ENCODE measurements around the gene PRR33. TPM values are rescaled to one million over a fixed set of nuclear protein-coding genes. Genes with fewer than 3 reads are reported as not detected.
"Not testable (repeated sequence)": the region's sequence is repeated elsewhere in the genome, so short reads cannot be mapped to it uniquely, and the experiment has no call there.

Gene PRR33
- not detected for total RNA-seq
- polyA plus RNA-seq, result not detected

DNA sequence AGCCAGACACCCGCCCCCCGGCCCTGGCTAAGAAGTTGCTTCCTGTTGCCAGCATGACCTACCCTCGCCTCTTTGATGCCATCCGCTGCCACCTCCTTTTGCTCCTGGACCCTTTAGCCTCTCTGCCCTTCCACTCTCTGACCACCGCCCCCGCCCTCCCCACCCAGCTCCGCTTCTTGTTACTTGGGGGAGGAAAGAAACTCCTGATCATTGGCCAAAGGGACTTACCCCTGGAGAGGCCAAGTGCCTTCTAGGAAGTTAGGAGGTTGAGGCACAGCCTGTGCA lies at the start of gene PRR33:
TSS of gene PRR33 (minus strand) at position 65 of the 285 bp plus-strand sequence. CDS start 1,311 bp downstream, outside the sequence.
- no peaks in the 10 kb centered on the region for H3K9me3 ChIP-seq (ENCODE audit: control insufficient read depth in 4 of 4, low read length in 3 of 4)
- H3K4me3 ChIP-seq (ENCODE audit: low read depth in 1 of 3, low read length in 3 of 3), result no peak within 1 kb of the TSS
- H3K4me1 ChIP-seq (ENCODE audit: control insufficient read depth in 4 of 4, insufficient read depth in 4 of 4, low read length in 3 of 4), result peaks cover 0 to 6% (median 0%) of the 10 kb centered on the region in 4 donors
- H3K27me3 ChIP-seq (ENCODE audit: control insufficient read depth in 4 of 4, insufficient read depth in 4 of 4, low read length in 3 of 4), result no peaks in the 10 kb centered on the region
- no peak within 1 kb of the TSS for H3K27ac ChIP-seq (ENCODE audit: low read depth in 1 of 2, low read length in 2 of 2)
- H3K9ac ChIP-seq (ENCODE audit: low read depth in 1 of 2, low read length in 2 of 2), result no peak within 1 kb of the TSS
- H3K36me3 ChIP-seq (ENCODE audit: control insufficient read depth in 4 of 4, insufficient read depth in 3 of 4, low read depth in 1 of 4, low read length in 3 of 4), result no peaks in the 10 kb centered on the region
- WGBS, result 84% methylated on average over 7 of the region's 7 CpGs
- TF ChIP-seq EGR1 (IDR thresholded peaks at IDR 0.05; ENCODE audit: low read depth in 2 of 2), result no peak
- TF ChIP-seq RXRA (IDR thresholded peaks at IDR 0.05), result no peak
- no peak for TF ChIP-seq FOXA2 (IDR thresholded peaks at IDR 0.05)
- DNase-seq (ENCODE audit: low spot score), result no peak

DNA sequence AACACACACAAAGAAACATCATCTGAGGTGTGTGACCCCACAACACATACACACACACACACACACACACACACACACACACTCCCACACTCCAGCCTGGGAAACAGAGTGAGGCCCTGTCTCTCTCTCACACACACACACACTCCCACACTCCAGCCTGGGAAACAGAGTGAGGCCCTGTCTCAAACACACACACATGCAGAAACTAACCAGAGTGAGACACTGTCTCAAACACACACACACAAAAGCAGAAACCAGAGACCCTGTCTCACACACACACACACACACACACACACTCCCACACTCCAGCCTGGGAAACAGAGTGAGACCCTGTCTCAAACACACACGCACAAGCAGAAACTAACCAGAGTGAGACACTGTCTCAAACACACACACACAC lies 48.1 kb upstream of the PRR33 start:
- DNase-seq (ENCODE audit: low spot score); H3K27me3 ChIP-seq (ENCODE audit: control insufficient read depth in 4 of 4, insufficient read depth in 4 of 4, low read length in 3 of 4); H3K4me1 ChIP-seq (ENCODE audit: control insufficient read depth in 4 of 4, insufficient read depth in 4 of 4, low read length in 3 of 4); H3K36me3 ChIP-seq (ENCODE audit: control insufficient read depth in 4 of 4, insufficient read depth in 3 of 4, low read depth in 1 of 4, low read length in 3 of 4); H3K9ac ChIP-seq (ENCODE audit: low read depth in 1 of 2, low read length in 2 of 2); H3K9me3 ChIP-seq (ENCODE audit: control insufficient read depth in 4 of 4, low read length in 3 of 4); H3K4me3 ChIP-seq (ENCODE audit: low read depth in 1 of 3, low read length in 3 of 3); H3K27ac ChIP-seq (ENCODE audit: low read depth in 1 of 2, low read length in 2 of 2): not testable (repeated sequence)
- WGBS, result 92% methylated on average over 1 of the region's 1 CpG

DNA sequence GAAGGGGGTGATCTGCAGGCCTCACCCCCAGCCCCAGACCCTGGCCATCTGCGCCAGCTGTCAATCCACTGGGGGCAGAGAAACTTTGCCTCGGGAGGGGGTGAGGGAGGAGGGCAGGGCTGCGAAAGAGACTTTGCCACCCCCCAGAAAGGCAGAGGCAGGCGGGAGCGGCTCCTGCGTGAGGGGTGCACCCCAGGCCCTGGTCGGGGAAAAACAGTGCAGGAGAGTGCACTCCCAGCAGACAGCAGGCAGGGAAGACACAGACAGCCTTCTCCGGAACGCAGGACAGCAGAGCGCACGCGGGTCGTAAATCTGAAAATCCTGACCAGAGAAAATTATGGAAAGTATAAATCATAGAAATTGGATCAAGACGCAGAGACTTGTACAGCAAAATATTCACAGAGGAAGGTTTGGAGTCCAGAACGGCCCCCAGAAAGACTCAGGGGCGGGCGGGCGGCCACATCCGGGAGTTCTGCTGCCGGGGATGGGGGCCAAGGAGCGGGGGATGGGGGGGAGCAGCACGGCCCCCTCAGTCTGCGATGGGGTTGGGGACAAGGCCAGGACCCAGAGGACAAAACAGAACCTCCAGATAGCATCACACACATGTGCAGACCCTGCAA lies 47.4 kb upstream of the PRR33 start:
- WGBS, result 57% methylated on average over 23 of the region's 23 CpGs
- H3K9me3 ChIP-seq (ENCODE audit: control insufficient read depth in 4 of 4, low read length in 3 of 4), result no peaks in the 10 kb centered on the region
- H3K27me3 ChIP-seq (ENCODE audit: control insufficient read depth in 4 of 4, insufficient read depth in 4 of 4, low read length in 3 of 4), result no peaks in the 10 kb centered on the region
- H3K4me3 ChIP-seq (ENCODE audit: low read depth in 1 of 3, low read length in 3 of 3), result no peak overlapping the region
- no peak overlapping the region for H3K27ac ChIP-seq (ENCODE audit: low read depth in 1 of 2, low read length in 2 of 2)
- no peaks in the 10 kb centered on the region for H3K4me1 ChIP-seq (ENCODE audit: control insufficient read depth in 4 of 4, insufficient read depth in 4 of 4, low read length in 3 of 4)
- H3K9ac ChIP-seq (ENCODE audit: low read depth in 1 of 2, low read length in 2 of 2), result no peak overlapping the region
- no peak for TF ChIP-seq NR2F2 (IDR thresholded peaks at IDR 0.05)
- no peak for TF ChIP-seq RXRA (IDR thresholded peaks at IDR 0.05)
- TF ChIP-seq, protein P1, sequence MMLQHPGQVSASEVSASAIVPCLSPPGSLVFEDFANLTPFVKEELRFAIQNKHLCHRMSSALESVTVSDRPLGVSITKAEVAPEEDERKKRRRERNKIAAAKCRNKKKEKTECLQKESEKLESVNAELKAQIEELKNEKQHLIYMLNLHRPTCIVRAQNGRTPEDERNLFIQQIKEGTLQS (IDR thresholded peaks at IDR 0.05), result no peak
- no peak for TF ChIP-seq RAD21 (IDR thresholded peaks at IDR 0.05)
- no peak for DNase-seq (ENCODE audit: low spot score)
- H3K36me3 ChIP-seq (ENCODE audit: control insufficient read depth in 4 of 4, insufficient read depth in 3 of 4, low read depth in 1 of 4, low read length in 3 of 4), result no peaks in the 10 kb centered on the region

DNA sequence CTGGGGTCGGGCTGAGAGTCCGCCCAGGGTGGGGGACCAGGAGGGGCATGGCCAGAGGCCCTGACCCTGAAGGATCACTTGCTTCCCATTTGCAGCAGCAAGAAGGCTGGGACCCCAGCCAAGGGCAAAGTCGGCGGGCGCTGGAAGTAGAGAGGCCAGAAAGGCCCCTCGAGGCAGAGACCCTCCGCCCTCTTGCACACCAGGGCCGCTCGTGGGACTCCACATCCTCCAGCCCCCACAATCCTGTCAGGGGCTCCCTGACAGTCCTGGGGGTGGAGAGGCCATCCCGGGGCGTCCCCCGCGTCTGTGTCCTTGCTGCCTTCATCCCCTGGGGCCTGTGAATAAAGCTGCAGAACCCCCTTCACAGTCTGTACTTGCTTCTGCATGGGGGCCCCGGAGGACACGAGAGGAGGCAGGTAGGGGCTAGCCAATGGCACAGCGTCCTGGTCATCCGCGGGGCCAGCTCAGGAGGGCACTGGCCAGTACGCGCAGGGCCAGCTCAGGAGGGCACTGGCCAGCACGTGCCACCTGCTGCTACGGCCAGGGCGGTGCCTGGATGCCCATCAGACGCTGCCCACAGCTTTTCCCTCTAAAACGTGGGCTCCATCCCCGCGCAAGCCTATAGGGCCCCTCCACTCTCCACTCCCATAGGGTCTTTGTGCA lies 46.8 kb upstream of the PRR33 start:
- H3K4me3 ChIP-seq (ENCODE audit: low read depth in 1 of 3, low read length in 3 of 3), result no peak overlapping the region
- no peak overlapping the region for H3K27ac ChIP-seq (ENCODE audit: low read depth in 1 of 2, low read length in 2 of 2)
- WGBS, result 87% methylated on average over 27 of the region's 27 CpGs
- no peaks in the 10 kb centered on the region for H3K27me3 ChIP-seq (ENCODE audit: control insufficient read depth in 4 of 4, insufficient read depth in 4 of 4, low read length in 3 of 4)
- no peaks in the 10 kb centered on the region for H3K4me1 ChIP-seq (ENCODE audit: control insufficient read depth in 4 of 4, insufficient read depth in 4 of 4, low read length in 3 of 4)
- no peaks in the 10 kb centered on the region for H3K9me3 ChIP-seq (ENCODE audit: control insufficient read depth in 4 of 4, low read length in 3 of 4)
- no peak for DNase-seq (ENCODE audit: low spot score)
- TF ChIP-seq EGR1 (IDR thresholded peaks at IDR 0.05; ENCODE audit: low read depth in 2 of 2) (no peak), NR2F2 (IDR thresholded peaks at IDR 0.05) (no peak), FOXA2 (IDR thresholded peaks at IDR 0.05) (no peak), RAD21 (IDR thresholded peaks at IDR 0.05) (no peak)
- TF ChIP-seq, protein P1 (IDR thresholded peaks at IDR 0.05), result no peak
- H3K36me3 ChIP-seq (ENCODE audit: control insufficient read depth in 4 of 4, insufficient read depth in 3 of 4, low read depth in 1 of 4, low read length in 3 of 4), result no peaks in the 10 kb centered on the region
- no peak overlapping the region for H3K9ac ChIP-seq (ENCODE audit: low read depth in 1 of 2, low read length in 2 of 2)
